Measurements from ENCODE around the gene NID1.

GRCh38 chr1:235939480-235939775 is 125.5 kb downstream of the NID1 start:
- TF ChIP-seq CTCF (IDR thresholded peaks at IDR 0.05; ENCODE audit: insufficient read depth, low read length) (no peak), GABPA (IDR thresholded peaks at IDR 0.05; ENCODE audit: low read depth) (no peak), POLR2AphosphoS5 (IDR thresholded peaks at IDR 0.05; ENCODE audit: low read depth) (no peak; the same call in 1 of the 2 replicates), REST (IDR thresholded peaks at IDR 0.05; ENCODE audit: insufficient replicate concordance, low read depth) (no peak)

Data from HL-60 (cell line).